Activated CD8-positive, alpha-beta T cell treated with anti-CD3 and anti-CD28 coated beads for 36 hours (primary cell): Measurements from ENCODE around the gene UBTF. TPM values are rescaled to one million over a fixed set of nuclear protein-coding genes. Genes with fewer than 3 reads are reported as not detected.

Source experiments
- ATAC-seq: fragments of 200-7000 bp; cut with Tn5 transposase; one replicate; pipeline ENCODE4 v1.10.0; 2021; ENCODE audit warnings: mild to moderate bottlenecking, moderate library complexity
- CTCF ChIA-PET: fragments of 350-600 bp; sonication (Branson Sonifier 250); formaldehyde crosslinking; loops from one replicate; lab custom pipeline; 2021; ENCODE audit warnings: antibody characterized with exemption; lab: Charles Lee
- POLR2A ChIA-PET: fragments of 350-600 bp; sonication (Branson Sonifier 250); formaldehyde crosslinking; loops from one replicate; lab custom pipeline; 2021; ENCODE audit warnings: antibody characterized with exemption; lab: Charles Lee
- DNase-seq: peaks from one replicate; pipeline ENCODE4 v3.0.0-alpha.2; 2020
- H3K27ac Mint-ChIP-seq: one replicate; pipeline ENCODE4 v1.8.0; 2021; ENCODE audit warnings: mild to moderate bottlenecking, mixed read lengths
- H3K27me3 Mint-ChIP-seq: one replicate; pipeline ENCODE4 v1.8.0; 2021; ENCODE audit warnings: mixed read lengths
- H3K36me3 Mint-ChIP-seq: one replicate; pipeline ENCODE4 v1.8.0; 2021; ENCODE audit warnings: low read depth, mixed read lengths
- H3K4me1 Mint-ChIP-seq: one replicate; pipeline ENCODE4 v1.8.0; 2021; ENCODE audit warnings: low read depth, mixed read lengths
- H3K4me3 Mint-ChIP-seq: one replicate; pipeline ENCODE4 v1.8.0; 2021; ENCODE audit warnings: mild to moderate bottlenecking, moderate library complexity, mixed read lengths
- H3K9me3 Mint-ChIP-seq: one replicate; pipeline ENCODE4 v1.8.0; 2021; ENCODE audit warnings: mixed read lengths
- intact Hi-C: fragments of 100-400 bp; cut with micrococcal nuclease; formaldehyde crosslinking; loops from one replicate; pipeline ENCODE4 v1.10.0; 2022
- total RNA-seq, 2 experiments: library from RNA; stranded (reverse); gene quantifications; one replicate each; pipeline ENCODE4 v1.2.3, GENCODE V29; 2021
- TF ChIP-seq, protein P1 (sequence below): fragments of 200-600 bp; IDR thresholded peaks from one replicate; pipeline ENCODE4 v1.8.0; 2022; ENCODE audit warnings: antibody characterized with exemption, mild to moderate bottlenecking

Gene UBTF
- total RNA-seq, 2 experiments from 2014 or later, result 129 to 135 TPM

DNA sequence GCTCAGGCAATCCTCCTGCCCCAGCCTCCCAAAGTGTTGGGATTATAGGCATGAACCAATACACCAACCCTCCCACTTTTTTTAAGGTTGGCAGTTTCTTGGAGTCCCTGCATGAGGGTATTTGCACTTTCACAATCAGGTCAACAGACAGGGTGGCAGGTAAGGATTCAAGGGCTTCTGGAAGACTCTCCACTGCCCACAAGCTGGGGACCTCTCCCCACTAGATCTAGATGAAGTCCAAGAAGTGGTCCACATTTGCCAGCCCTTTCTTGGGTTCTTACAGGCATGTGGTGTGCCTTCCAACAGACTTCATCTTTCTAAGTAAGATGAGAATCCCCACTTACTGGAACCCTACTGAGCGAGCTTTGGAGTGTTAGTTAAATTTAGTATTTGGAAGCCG is 45.0 kb downstream of the UBTF start:
- Mint-ChIP-seq H3K27ac (no peak overlapping the region), H3K27me3 (no peaks in the 10 kb centered on the region), H3K4me1 (no peaks in the 10 kb centered on the region), H3K36me3 (peaks cover 12% of the 10 kb centered on the region), H3K9me3 (no peaks in the 10 kb centered on the region), H3K4me3 (no peak overlapping the region)
- no peak for DNase-seq
- intact Hi-C loops, result no loop called here
- TF ChIP-seq, protein P1, sequence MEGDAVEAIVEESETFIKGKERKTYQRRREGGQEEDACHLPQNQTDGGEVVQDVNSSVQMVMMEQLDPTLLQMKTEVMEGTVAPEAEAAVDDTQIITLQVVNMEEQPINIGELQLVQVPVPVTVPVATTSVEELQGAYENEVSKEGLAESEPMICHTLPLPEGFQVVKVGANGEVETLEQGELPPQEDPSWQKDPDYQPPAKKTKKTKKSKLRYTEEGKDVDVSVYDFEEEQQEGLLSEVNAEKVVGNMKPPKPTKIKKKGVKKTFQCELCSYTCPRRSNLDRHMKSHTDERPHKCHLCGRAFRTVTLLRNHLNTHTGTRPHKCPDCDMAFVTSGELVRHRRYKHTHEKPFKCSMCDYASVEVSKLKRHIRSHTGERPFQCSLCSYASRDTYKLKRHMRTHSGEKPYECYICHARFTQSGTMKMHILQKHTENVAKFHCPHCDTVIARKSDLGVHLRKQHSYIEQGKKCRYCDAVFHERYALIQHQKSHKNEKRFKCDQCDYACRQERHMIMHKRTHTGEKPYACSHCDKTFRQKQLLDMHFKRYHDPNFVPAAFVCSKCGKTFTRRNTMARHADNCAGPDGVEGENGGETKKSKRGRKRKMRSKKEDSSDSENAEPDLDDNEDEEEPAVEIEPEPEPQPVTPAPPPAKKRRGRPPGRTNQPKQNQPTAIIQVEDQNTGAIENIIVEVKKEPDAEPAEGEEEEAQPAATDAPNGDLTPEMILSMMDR, result no peak
- POLR2A ChIA-PET, result interaction anchor here (5.7 kb wide), 1 partner anchor 10 kb away, joined by 37 read pairs; the partner anchor contains the start of gene TMUB2
- CTCF ChIA-PET, result interaction anchor here (1.2 kb wide), 1 partner anchor 171 kb away, joined by 3 read pairs; no protein-coding TSS in a partner anchor
- ATAC-seq, result no peak

DNA sequence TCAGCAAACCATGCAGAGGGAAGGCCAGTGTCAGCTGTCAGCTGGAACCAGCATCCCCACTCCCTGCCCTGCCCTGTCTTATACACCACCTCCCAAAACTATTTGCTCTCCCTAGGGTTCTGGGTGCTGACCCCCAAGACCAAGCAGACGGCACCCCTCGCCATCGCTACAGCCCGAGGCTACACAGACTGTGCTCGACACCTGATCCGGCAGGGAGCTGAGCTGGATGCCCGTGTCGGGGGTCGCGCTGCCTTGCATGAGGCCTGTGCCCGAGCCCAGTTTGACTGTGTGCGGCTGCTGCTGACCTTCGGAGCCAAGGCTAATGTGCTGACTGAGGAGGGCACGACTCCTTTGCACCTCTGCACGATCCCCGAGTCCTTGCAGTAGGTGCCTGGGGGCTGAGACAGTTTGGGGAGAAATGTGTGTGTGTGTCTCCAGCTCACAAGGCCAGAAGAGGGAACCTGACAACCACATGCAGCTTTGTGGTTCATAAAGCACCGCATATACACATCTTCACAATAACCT is 47.5 kb downstream of the UBTF start:
- no peaks in the 10 kb centered on the region for H3K4me1 Mint-ChIP-seq
- DNase-seq, result no peak
- CTCF ChIA-PET, result interaction anchor here (1.2 to 2.4 kb wide), 3 partner anchors 13 to 129 kb away, joined by 4 to 6 read pairs (median 5); no protein-coding TSS in a partner anchor
- H3K4me3 Mint-ChIP-seq, result no peak overlapping the region
- no peak for ATAC-seq
- H3K27me3 Mint-ChIP-seq, result no peaks in the 10 kb centered on the region
- H3K9me3 Mint-ChIP-seq, result no peaks in the 10 kb centered on the region
- POLR2A ChIA-PET, result interaction anchor here (1.0 to 5.7 kb wide), 2 partner anchors 13 to 17 kb away, joined by 3 to 37 read pairs; partner anchors contain the start of gene TMUB2
- TF ChIP-seq, protein P1, result no peak
- peaks cover 7% of the 10 kb centered on the region for H3K36me3 Mint-ChIP-seq
- H3K27ac Mint-ChIP-seq, result no peak overlapping the region
- intact Hi-C loops, result no loop called here

DNA sequence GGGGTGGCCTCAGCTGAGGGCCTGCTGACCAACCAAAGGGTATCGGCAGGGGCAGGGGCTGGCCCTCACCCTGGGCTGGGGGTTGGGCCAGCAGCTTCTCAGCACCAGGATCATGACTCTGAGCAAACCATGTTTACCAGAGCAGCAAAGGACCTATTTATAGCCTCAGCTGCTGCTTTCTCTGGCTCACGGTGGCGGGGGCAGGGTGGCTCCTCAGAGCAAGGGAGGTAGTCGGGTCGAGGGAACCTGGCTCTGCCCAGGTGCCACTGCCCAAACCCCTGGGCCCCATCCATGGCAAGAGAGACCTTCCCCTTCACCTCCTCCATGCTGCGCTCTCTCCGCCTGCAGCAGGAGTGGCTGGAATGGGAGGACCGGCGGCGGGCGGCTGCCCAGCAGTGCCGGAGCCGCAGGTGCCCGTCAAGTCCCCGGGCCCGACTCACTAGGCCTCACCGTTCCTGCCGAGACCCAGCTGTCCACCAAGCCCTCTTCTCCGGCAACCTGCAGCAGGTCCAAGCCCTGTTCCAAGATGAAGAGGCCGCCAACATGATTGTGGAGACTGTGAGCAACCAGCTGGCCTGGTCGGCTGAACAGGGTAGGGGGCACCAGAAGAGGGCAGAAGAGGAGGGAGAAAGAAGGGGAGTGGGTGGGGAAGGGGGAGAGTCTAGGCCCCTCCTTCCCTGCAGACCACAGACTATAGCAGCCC is 48.8 kb downstream of the UBTF start, which contains the start of gene ASB16:
Gene ASB16, plus strand, starts transcription at position 206 of the 703 bp plus-strand sequence. Its CDS starts 86 bp downstream, at position 292.
- DNase-seq (no peak), ATAC-seq (no peak)
- no peak within 1 kb of the TSS for H3K4me3 Mint-ChIP-seq
- intact Hi-C loops, result no loop called here
- POLR2A ChIA-PET, result interaction anchor here (1.3 to 5.7 kb wide), 2 partner anchors 14 to 25 kb away, joined by 3 to 37 read pairs; partner anchors contain the start of gene TMUB2
- no peak within 1 kb of the TSS for H3K27ac Mint-ChIP-seq
- H3K36me3 Mint-ChIP-seq, result peaks cover 4% of the 10 kb centered on the region
- CTCF ChIA-PET, result interaction anchor here (1.0 to 2.9 kb wide), 4 partner anchors 15 to 86 kb away, joined by 3 to 20 read pairs (median 4); partner anchors contain the start of gene TMUB2
- H3K4me1 Mint-ChIP-seq, result no peaks in the 10 kb centered on the region
- TF ChIP-seq, protein P1, result no peak
- H3K9me3 Mint-ChIP-seq, result no peaks in the 10 kb centered on the region
- H3K27me3 Mint-ChIP-seq, result no peaks in the 10 kb centered on the region

DNA sequence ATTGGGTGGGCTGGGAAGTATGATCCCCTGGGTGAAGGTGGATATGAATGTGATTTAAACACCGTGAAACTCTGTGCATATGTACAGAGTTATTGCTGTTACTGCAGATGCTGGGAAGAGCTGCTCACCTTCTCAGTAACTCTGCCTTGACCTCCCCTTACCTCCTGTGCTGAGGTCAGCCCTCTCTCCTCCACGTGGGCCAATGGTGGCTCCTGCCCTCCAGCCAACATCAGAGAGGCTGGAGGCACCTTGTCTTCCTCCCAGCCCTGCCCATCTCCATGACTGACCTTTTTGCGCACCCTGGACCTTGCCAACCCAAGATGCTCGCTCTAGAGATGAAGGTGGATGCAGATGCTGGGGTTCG is 49.4 kb downstream of the UBTF start:
- no peak for ATAC-seq
- no peaks in the 10 kb centered on the region for H3K36me3 Mint-ChIP-seq
- TF ChIP-seq, protein P1, result no peak
- H3K4me1 Mint-ChIP-seq, result no peaks in the 10 kb centered on the region
- intact Hi-C loops, result no loop called here
- CTCF ChIA-PET, result interaction anchor here (1.0 to 2.9 kb wide), 4 partner anchors 15 to 86 kb away, joined by 3 to 20 read pairs (median 6); partner anchors contain the start of gene TMUB2
- DNase-seq, result no peak
- H3K4me3 Mint-ChIP-seq, result no peak overlapping the region
- H3K27ac Mint-ChIP-seq, result no peak overlapping the region
- POLR2A ChIA-PET, result interaction anchor here (1.3 to 5.7 kb wide), 2 partner anchors 15 to 24 kb away, joined by 3 to 37 read pairs; partner anchors contain the start of gene TMUB2
- H3K9me3 Mint-ChIP-seq, result no peaks in the 10 kb centered on the region
- H3K27me3 Mint-ChIP-seq, result no peaks in the 10 kb centered on the region
